D721Med (cell line): ENCODE data around the gene POT1.
"Not testable (repeated sequence)": the region's sequence is repeated elsewhere in the genome, so short reads cannot be mapped to it uniquely, and the experiment has no call there.

ENCODE experiments used
- DNase-seq: peaks from one replicate; pipeline ENCODE4 v3.0.0; 2011; ENCODE audit warnings: low spot score; ENCODE audit not compliant: insufficient read length
- FAIRE-seq: peaks from 2 replicates; lab custom pipeline; 2011; peaks lifted over from hg19 to GRCh38; lab: Jason Lieb, UNC
- CTCF ChIP-seq: IDR thresholded peaks from 2 replicates; pipeline ENCODE4 v1.5.1; 2012; ENCODE audit warnings: mild to moderate bottlenecking, control low read depth; ENCODE audit not compliant: insufficient read depth; ENCODE audit errors: missing control alignments

POT1 gene

GRCh38 chr7:124929467-124930172 is at the start of gene POT1:
Gene POT1, minus strand, starts transcription at chr7:124929825. Its CDS starts 32,652 bp downstream, at chr7:124897173.
- FAIRE-seq = peak; percentile 32

GRCh38 chr7:124975131-124975530 is 45.5 kb upstream of the POT1 start:
- not testable (repeated sequence) for FAIRE-seq

More at GRCh38 chr7:124929467-124930172, at the start of gene POT1:
- no peak for TF ChIP-seq CTCF
- peak; percentile 25 for DNase-seq

GRCh38 chr7:124965553-124965952 is 35.9 kb upstream of the POT1 start:
- DNase-seq (no peak), FAIRE-seq (no peak)
- TF ChIP-seq CTCF = no peak

More at GRCh38 chr7:124975131-124975530, 45.5 kb upstream of the POT1 start:
- not testable (repeated sequence) for DNase-seq

GRCh38 chr7:124959676-124960075 is 30.1 kb upstream of the POT1 start:
- DNase-seq (no peak), FAIRE-seq (no peak)
- no peak for TF ChIP-seq CTCF

- not testable (repeated sequence) for DNase-seq, FAIRE-seq
Observed at GRCh38 chr7:124957952-124958351, 28.3 kb upstream of the POT1 start.

- no peak for DNase-seq
- TF ChIP-seq CTCF = no peak
- no peak for FAIRE-seq
Observed at GRCh38 chr7:124956160-124956559, 26.5 kb upstream of the POT1 start.

- no peak for TF ChIP-seq CTCF
- DNase-seq (no peak), FAIRE-seq (no peak)
Observed at GRCh38 chr7:124954790-124955189, 25.2 kb upstream of the POT1 start.

GRCh38 chr7:124945680-124946079 is 16.1 kb upstream of the POT1 start:
- FAIRE-seq (no peak), DNase-seq (no peak)
- no peak for TF ChIP-seq CTCF
